Measurements from ENCODE around the gene HPSE2.

Gene HPSE2

DNA sequence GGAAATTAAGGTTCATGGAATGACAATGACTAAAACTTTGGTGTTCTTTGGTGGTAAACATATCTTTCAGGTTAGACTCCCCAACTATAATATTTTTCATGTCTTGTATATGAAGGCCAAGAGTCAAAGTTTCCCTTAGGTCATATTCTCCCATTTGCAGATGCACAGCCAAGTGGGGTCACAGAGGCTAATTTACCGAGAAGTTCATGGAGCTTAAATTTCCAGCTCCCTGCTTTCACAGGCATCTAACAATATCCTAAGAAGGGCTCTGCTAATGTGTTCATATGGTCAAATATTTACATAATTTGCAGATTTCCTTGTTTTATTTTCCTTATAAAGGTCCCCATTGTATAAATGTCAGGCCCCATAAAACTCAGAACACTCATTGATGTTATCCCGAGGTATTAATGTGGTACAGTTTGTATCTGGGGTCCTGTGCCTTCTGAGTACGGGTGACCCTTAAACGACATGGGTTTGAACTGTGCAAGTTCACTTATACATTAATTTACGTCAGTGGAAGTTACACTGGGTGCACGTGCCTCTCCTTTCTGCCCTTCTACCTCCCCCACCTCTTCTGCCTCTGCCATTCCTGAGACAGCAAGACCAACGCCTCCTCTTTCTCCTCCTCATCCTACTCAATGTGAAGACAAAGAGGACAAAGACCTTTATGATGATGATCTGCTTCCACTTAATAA is 603.0 kb downstream of the HPSE2 start:
- TF ChIP-seq, protein P1, sequence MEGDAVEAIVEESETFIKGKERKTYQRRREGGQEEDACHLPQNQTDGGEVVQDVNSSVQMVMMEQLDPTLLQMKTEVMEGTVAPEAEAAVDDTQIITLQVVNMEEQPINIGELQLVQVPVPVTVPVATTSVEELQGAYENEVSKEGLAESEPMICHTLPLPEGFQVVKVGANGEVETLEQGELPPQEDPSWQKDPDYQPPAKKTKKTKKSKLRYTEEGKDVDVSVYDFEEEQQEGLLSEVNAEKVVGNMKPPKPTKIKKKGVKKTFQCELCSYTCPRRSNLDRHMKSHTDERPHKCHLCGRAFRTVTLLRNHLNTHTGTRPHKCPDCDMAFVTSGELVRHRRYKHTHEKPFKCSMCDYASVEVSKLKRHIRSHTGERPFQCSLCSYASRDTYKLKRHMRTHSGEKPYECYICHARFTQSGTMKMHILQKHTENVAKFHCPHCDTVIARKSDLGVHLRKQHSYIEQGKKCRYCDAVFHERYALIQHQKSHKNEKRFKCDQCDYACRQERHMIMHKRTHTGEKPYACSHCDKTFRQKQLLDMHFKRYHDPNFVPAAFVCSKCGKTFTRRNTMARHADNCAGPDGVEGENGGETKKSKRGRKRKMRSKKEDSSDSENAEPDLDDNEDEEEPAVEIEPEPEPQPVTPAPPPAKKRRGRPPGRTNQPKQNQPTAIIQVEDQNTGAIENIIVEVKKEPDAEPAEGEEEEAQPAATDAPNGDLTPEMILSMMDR (conservative IDR thresholded peaks at IDR 0.05; ENCODE audit: low read length) = no peak
- DNase-seq (ENCODE audit: low read depth) = no peak
- no peak overlapping the region for H3K4me3 ChIP-seq (ENCODE audit: low read length)

DNA sequence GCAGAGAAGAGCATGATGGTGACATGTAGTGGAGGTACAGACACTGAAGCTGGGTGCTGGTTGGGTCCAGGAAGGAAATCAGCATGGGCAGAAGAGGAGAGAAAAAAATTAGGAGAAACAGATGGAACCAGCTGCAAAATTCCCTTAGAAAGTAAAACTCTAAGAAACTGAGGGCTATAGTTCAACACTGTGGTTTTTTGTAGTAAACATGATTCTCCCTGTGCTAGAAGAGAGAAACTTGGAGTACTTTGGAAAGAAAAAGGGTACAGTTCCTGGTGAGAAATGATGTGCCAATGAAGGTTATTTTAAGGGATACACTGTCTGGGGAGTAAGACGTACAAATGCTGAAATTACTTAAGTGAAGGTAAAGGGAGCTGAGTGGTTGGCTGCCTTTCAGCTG is 607.4 kb downstream of the HPSE2 start:
- no peak for DNase-seq (ENCODE audit: low read depth)
- H3K4me3 ChIP-seq (ENCODE audit: low read length) = no peak overlapping the region
- TF ChIP-seq, protein P1 (conservative IDR thresholded peaks at IDR 0.05; ENCODE audit: low read length) = no peak

DNA sequence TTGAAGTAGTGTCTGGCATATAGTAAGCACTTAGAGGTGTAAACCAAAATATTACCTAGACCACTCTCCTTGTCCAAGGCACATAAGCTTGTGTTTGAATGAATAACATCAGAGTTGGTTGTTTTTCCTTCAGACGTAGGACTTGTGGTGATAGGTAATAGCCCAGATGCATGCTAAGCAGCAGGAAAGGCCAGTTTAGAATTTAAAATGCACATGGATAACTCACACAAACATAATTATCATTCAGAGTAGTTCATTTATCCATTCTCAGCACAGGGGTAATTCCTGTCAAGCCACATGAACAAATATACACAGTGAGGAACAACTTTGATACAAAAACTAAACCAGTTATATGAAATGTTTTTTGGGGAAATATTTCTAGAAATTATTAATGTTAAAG is 607.9 kb downstream of the HPSE2 start:
- DNase-seq (ENCODE audit: low read depth) = no peak
- TF ChIP-seq, protein P1 (conservative IDR thresholded peaks at IDR 0.05; ENCODE audit: low read length) = no peak
- no peak overlapping the region for H3K4me3 ChIP-seq (ENCODE audit: low read length)

DNA sequence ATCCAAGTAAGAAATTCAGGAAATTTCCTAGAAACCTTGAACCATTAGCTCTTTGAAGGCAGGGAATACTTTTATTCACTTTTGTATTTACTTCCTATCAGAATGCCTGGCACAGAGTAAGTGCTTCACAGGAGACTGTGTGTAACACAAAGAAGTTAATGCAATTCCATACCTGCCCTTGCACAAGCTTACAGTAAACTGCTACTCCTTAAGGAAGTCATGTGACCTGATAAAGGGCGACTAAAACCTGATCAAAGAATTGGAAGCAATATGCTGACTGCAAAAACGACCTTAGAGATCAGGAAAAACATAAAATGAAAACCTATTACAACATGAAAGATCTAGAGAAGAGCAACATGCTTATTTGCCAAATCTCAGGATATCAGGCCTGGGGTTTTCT is 610.7 kb downstream of the HPSE2 start:
- H3K4me3 ChIP-seq (ENCODE audit: low read length) = no peak overlapping the region
- no peak for DNase-seq (ENCODE audit: low read depth)
- TF ChIP-seq, protein P1 (conservative IDR thresholded peaks at IDR 0.05; ENCODE audit: low read length) = no peak

DNA sequence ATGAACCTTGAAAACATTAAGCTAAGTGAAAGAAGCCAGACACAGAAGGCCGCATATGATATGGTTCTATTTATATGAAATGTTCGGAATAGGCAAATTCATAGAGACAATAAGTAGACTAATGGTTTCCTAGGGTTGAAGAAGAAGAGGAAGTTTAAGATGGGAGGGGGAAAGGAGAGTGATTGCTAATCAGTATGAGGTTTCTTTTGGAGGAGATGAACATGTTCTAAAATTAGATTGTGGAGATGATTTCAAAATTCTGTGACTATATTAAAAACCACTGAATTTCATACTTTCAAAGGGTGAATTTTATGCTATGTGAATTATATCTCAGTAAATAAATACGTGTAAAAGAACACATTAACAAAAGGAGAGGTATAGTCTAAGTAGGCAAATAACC is 612.5 kb downstream of the HPSE2 start:
- TF ChIP-seq, protein P1 (conservative IDR thresholded peaks at IDR 0.05; ENCODE audit: low read length) = no peak
- no peak overlapping the region for H3K4me3 ChIP-seq (ENCODE audit: low read length)
- DNase-seq (ENCODE audit: low read depth) = no peak

DNA sequence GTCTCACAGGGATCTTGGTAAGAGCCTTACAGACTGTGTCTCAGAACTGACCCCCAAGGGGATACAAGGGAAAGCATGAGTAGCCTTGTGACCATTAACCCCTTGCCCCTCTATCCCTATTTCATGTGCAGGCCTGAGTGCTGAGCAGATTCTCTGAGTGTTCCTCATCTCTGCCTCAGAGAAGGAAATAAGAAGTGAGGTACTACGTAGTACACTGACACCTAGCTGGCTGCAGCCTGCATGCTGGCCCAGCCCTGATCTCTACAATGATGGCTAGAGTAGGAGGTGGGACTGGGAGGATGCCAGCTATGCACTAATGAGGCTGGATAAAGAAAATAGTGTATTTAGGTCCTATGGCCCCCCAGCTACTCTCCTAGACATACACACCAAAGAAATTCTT is 614.0 kb downstream of the HPSE2 start:
- no peak overlapping the region for H3K4me3 ChIP-seq (ENCODE audit: low read length)
- TF ChIP-seq, protein P1 (conservative IDR thresholded peaks at IDR 0.05; ENCODE audit: low read length) = no peak
- DNase-seq (ENCODE audit: low read depth) = no peak

DNA sequence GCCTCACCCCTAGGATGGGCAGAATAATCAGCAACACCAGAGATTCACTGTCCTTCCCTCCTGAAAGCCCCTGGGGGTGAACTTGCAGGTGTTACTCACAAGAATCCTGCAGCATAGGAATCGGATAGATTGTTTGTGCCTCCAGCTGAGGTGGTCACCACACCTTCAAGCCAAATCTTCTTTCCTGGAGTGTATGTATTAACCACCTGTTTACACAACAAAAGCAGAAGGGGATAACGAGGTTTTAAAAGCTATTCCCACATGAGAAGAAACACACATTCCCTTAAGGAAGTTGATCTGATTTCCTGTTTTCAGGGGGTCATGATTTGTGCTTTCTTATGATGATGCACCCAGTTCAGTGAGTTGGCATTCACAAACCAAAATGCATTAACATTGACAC is 615.1 kb downstream of the HPSE2 start:
- no peak overlapping the region for H3K4me3 ChIP-seq (ENCODE audit: low read length)
- TF ChIP-seq, protein P1 (conservative IDR thresholded peaks at IDR 0.05; ENCODE audit: low read length) = no peak
- DNase-seq (ENCODE audit: low read depth) = no peak
